NCI-H2196 (cell line): Measurements from ENCODE around the gene ASIC5.

Source experiments
- DNase-seq: peaks from one replicate; lab custom pipeline; 2025; ENCODE audit not compliant: unreplicated experiment; lab: John Stamatoyannopoulos, UW

The ASIC5 gene

GRCh38 chr4:155881555-155881954, 15.5 kb upstream of the ASIC5 start:
- no peak for DNase-seq

DNA sequence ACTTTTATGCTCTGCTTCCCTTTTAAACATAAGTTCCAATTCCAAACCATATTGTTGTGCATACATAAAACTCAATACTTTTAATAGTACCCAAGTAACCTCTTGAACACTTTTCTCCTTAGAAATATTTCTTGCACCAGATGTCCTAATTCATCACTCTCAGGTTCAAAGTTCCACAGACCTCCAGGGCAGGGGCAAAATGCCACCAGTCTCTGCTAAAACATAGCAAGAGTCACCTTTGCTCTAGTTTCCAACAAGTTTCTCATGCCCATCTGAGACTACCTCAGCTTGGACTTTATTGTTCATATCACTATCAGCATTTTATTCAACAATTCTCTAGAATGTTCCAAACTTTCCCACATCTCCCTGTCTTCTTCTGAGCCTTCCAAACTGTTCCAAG, 13.7 kb upstream of the ASIC5 start:
- no peak for DNase-seq

DNA sequence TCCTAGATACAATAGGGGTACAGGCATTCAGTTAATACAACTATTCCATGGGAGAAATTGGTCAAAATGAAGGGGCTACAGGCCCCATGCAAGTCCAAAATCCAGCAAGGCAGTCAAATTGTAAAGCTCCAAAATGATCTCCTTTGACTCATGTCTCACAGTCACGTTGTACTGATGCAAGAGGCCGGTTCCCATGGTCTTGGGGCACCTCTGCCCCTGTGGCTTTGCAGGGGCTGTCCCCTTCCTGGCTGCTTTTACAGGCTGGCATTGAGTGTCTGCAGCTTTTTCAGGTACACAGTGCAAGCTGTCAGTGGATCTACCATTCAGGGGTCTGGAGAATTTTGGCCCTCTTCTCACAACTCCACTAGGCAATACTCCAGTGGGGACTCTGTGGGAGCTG, 12.5 kb upstream of the ASIC5 start:
- DNase-seq: no peak

- no peak for DNase-seq
Observed at GRCh38 chr4:155877971-155878370, 11.9 kb upstream of the ASIC5 start.

- no peak for DNase-seq
Observed at GRCh38 chr4:155875878-155876277, 9.8 kb upstream of the ASIC5 start.

DNA sequence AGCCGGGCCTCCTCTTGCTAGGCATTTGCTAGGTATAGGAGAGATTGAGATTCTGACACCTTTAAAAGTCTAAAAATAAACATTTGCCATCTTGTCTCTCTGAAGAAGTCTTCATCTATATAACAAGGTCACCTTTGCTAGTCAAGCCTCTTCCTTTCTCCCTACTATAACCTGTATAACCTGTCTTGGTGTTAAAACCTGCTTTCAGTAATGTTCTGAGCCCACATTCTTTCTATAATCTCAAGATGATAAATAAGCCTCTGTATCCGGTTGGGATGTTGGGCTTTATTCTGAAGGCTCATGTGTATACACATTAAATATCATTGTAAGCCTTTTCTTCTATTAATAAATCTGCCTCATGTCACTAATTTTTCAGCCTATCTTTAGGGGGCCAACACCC, 10.2 kb downstream of the ASIC5 start:
- no peak for DNase-seq

GRCh38 chr4:155854582-155855226, 11.4 kb downstream of the ASIC5 start:
- DNase-seq: no peak

DNA sequence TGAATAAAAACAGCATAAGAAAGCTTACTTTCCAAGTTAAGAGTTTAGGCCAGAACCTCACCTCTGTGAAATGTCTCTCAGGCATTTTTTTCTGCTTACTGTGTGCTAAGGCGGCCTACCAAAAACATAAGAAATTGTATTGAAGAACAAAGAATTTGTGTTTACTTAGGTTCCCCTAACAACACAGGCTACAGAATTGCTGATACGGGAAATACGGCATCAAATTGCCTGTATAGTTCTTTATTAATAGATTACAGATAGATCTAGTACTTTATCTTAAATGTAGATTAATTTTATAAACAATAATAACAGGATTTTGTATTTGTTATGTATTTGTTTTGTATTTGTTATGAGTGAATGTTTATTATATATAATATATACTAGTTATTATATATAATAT, 12.9 kb downstream of the ASIC5 start:
- no peak for DNase-seq

GRCh38 chr4:155849042-155849441, 17.0 kb downstream of the ASIC5 start:
- no peak for DNase-seq

DNA sequence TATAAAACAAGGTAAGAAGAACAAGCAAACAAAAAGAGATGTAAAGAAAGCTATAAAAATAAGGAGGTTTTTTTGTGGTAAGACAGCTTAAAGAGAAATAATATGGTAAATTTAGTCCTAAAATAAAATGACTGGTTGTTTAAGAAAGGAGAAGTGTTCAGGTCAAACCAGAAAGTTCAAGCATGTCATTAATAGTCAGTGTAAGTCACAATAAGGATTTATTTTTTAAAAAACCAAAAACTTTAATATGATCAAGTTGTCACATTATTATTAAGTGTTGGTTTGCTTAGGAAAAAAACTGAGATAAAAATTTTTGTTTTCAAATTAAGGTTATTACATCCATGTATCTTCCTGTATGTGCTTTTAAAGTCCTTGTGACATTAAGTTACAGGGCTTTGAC, 19.1 kb downstream of the ASIC5 start:
- DNase-seq: no peak

- no peak for DNase-seq
Observed at GRCh38 chr4:155842080-155842479, 24.0 kb downstream of the ASIC5 start.

DNA sequence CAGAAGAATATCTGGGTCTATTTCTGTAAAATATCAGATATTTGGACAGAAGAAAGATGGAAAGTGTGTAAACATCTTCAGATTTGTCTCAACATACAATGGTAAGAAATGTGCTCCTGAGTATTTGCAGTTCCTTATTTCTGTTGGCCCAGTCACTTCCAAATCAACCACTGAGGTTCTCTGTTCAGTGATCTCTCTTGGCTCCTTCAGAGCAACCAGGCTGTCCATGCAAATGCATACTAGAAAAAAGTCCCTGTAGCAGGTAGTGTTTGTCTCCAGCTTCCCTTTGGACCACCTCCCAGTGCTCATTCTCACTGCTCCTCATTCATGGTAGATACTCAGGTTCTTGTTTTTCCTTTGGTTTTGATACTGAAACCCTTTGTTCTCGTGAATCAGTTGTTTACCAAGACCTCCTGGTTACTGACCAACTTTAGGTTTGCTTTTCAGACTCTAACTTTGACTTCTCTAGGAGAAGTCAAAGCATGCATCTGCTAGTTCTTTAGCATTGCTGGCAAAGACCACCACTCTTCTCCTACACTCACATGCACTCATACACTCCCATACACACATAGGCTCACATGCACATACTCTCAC, 28.8 kb downstream of the ASIC5 start:
- no peak for DNase-seq

GRCh38 chr4:155832664-155833063, 33.4 kb downstream of the ASIC5 start:
- DNase-seq: no peak

DNA sequence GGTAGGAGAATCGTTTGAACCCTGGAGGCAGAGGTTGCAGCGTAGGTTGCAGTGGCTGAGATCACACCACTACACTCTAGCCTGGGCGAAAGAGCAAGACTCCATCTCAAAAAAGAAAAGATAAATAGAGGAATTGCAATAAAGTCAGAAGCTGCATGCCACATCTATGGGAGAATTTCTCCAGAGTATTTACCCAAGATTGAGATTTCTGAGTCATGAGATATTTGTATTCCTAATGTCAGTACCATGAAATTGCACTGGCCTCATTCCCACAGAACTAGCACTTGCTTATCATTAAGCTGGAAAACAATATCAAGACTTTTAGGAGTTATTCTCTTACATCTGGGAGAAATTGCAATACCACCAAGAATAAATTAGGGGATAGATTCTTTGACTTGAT, 37.4 kb downstream of the ASIC5 start:
- no peak for DNase-seq

- DNase-seq: no peak
Observed at GRCh38 chr4:155822572-155822971, 43.5 kb downstream of the ASIC5 start.

DNA sequence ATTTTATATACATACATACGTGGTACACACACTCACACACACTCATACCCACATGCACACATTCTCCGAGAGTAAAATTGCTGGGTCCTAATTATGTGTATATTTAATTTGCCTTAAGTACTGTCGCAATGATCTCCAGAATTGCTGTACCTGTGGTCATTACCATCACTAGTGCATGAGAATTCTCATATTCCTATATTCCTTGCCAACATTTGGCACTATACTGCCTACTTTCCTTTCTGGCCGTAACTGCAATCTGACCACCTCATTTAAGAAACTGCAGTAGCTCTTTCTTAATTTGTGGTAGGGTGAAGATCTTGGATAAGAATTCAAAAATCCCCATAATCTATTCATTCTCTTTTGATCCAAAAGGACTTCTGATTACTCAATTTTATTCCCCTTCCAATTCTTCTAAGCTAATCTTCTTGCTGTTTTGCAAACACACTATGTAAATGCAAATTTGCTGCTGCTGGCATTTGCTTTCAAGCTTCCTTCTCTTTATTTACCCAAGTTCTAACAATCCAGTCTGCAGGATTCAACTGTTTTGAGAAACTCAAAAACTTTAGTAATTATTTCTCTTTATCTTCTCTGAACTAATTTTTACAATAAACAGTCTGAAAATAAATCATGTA, 45.1 kb downstream of the ASIC5 start:
- DNase-seq: no peak

- DNase-seq: no peak
Observed at GRCh38 chr4:155819066-155819465, 47.0 kb downstream of the ASIC5 start.

DNA sequence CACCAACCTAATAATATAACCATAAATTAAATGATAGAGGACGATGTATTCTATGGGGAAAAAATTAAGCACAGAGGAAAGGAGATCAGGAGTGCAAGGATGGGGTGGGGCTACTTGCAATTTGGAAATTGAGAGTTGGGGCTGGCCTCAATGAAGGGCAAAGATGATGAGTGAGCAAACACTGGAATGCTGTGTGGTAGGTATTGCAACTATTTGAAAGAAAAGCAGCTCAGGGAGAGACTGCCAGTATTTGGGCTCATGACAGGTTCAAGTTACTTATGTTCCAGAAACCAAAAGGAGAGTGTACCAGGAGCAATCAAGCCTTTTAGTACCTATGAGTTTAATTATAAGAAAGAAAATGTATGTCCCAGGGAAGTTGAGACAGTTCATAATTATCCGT, 47.4 kb downstream of the ASIC5 start:
- no peak for DNase-seq

- no peak for DNase-seq
Observed at GRCh38 chr4:155811083-155811482, 55.0 kb downstream of the ASIC5 start.

DNA sequence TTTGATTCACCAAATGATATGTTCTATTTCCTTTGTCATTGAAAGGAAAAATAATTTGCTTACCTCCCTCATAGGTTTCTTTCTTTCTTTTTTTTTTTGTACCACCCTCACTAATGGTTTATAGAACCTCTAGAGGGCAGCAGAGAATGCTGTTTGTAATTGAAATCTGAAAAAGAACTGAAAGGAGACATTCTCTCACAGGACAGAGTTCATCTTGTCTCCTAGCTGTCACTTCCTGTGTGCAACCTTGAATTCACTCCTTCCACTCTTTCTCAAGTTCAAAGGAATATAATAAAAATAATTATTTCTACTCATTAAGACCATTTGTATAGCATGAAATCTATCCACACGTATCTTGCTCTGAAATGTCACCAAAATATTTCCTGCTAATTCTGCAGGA, 56.2 kb downstream of the ASIC5 start:
- peak; percentile 42 for DNase-seq

DNA sequence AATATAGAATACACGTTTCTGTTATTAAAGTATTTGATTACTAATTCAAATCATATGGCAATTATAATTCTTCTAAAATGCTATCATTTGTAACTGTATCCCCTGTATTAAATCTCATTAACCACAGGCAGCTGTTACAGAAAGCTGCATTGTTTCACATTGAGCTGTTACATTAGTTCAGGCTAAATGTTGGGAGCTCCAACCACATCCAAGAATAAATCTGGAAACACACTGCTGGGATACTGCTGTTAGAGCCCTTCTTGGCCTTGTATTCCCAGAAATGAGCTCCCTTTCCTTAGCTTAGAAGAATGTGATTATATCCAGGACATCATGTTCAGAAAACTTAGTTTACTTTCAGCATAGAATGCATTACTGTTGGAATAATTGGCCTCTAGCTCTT, 59.1 kb downstream of the ASIC5 start:
- no peak for DNase-seq

GRCh38 chr4:155805016-155805415, 61.1 kb downstream of the ASIC5 start:
- DNase-seq: no peak
